ENCODE data around the gene ZNF135.

Gene ZNF135

DNA sequence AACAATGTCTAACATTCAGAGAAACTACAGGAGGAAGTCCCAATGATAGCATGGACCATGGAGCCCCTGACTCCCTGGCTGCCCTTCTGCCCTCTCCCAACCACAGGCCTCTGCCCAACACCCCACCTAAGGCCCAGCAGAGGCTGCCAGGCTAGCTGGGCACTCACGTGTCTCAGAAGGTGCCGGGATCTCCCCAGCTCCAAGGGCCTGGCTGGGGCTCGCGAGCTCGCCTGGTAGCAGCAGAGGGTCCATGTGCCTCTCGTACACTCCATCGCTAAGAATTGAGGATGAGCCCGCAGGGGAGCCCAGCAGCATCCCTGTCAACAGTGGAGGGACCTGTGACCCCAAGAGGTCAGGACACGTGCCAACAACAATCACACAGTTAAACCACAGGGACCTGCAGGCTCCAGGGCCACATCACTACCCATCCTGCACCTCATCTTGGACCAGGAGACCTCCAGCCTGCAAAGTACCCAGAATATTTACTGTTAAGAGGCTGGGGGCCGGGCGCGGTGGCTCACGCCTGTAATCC is 29.5 kb downstream of the ZNF135 start:
- Histone ChIP-seq H2BK5ac (ENCODE audit: low read depth, low read length, poor library complexity) (no peak overlapping the region), H4K91ac (ENCODE audit: low read depth, low read length) (no peak overlapping the region), H3K9me3 (ENCODE audit: insufficient read depth, low read depth, low read length) (peaks cover 15% of the 10 kb centered on the region), H2BK12ac (ENCODE audit: low read length) (no peak overlapping the region), H2BK120ac (ENCODE audit: insufficient read depth, low read length, poor library complexity) (no peak overlapping the region), H3K4ac (ENCODE audit: low read depth, low read length) (no peak overlapping the region), H3K36me3 (ENCODE audit: control insufficient read depth in 1 of 2, insufficient read depth in 2 of 2, low read length in 2 of 2) (peaks cover 46 to 50% of the 10 kb centered on the region in 2 experiments), H3K27me3 (ENCODE audit: insufficient read depth, low read length) (no peaks in the 10 kb centered on the region), H3K14ac (ENCODE audit: low read length) (no peak overlapping the region), H2AFZ (ENCODE audit: insufficient read depth, low read length, poor library complexity) (no peak overlapping the region), H3K4me2 (ENCODE audit: low read length) (no peak overlapping the region), H3K4me3 (ENCODE audit: low read depth, low read length) (no peak overlapping the region), H3K9ac (ENCODE audit: low read length) (no peak overlapping the region), H3K27ac (ENCODE audit: low read depth, low read length) (no peak overlapping the region), H2AK5ac (ENCODE audit: low read length) (no peak overlapping the region), H4K12ac (ENCODE audit: low read depth, low read length) (no peak overlapping the region), H3K79me1 (ENCODE audit: low read length) (no peaks in the 10 kb centered on the region), H4K8ac (ENCODE audit: low read depth, low read length) (no peak overlapping the region), H3K79me2 (ENCODE audit: control insufficient read depth, insufficient read depth, low read length, poor library complexity) (no peaks in the 10 kb centered on the region), H3K18ac (ENCODE audit: low read length) (no peak overlapping the region), H3K4me1 (ENCODE audit: control insufficient read depth in 1 of 2, insufficient read depth in 2 of 2, low read length in 2 of 2) (no peaks in the 10 kb centered on the region), H3K23ac (ENCODE audit: low read length) (no peak overlapping the region)
- DNase-seq, result no peak
- WGBS (ENCODE audit: extremely low coverage, insufficient coverage, insufficient read length), result no CpG with 5 or more reads among the region's 13 CpGs

GRCh38 chr19:58089846-58090245 is 30.8 kb downstream of the ZNF135 start:
- H3K4me2 ChIP-seq (ENCODE audit: low read length), result no peak overlapping the region
- H3K4me3 ChIP-seq (ENCODE audit: low read depth, low read length), result no peak overlapping the region
- no peak overlapping the region for H3K4ac ChIP-seq (ENCODE audit: low read depth, low read length)
- no peaks in the 10 kb centered on the region for H3K4me1 ChIP-seq (ENCODE audit: control insufficient read depth in 1 of 2, insufficient read depth in 2 of 2, low read length in 2 of 2)
- H3K9me3 ChIP-seq (ENCODE audit: insufficient read depth, low read depth, low read length), result peaks cover 7% of the 10 kb centered on the region
- no peak overlapping the region for H2AFZ ChIP-seq (ENCODE audit: insufficient read depth, low read length, poor library complexity)
- no peak overlapping the region for H3K27ac ChIP-seq (ENCODE audit: low read depth, low read length)
- H3K23ac ChIP-seq (ENCODE audit: low read length), result no peak overlapping the region
- H3K36me3 ChIP-seq (ENCODE audit: control insufficient read depth in 1 of 2, insufficient read depth in 2 of 2, low read length in 2 of 2), result peaks cover 38 to 39% of the 10 kb centered on the region in 2 experiments
- no peak overlapping the region for H2BK12ac ChIP-seq (ENCODE audit: low read length)
- no peak overlapping the region for H3K14ac ChIP-seq (ENCODE audit: low read length)
- no peak for DNase-seq
- no peak overlapping the region for H2BK5ac ChIP-seq (ENCODE audit: low read depth, low read length, poor library complexity)
- no peaks in the 10 kb centered on the region for H3K27me3 ChIP-seq (ENCODE audit: insufficient read depth, low read length)
- no peak overlapping the region for H2AK5ac ChIP-seq (ENCODE audit: low read length)
- no peak overlapping the region for H4K91ac ChIP-seq (ENCODE audit: low read depth, low read length)
- no peaks in the 10 kb centered on the region for H3K79me1 ChIP-seq (ENCODE audit: low read length)
- no peaks in the 10 kb centered on the region for H3K79me2 ChIP-seq (ENCODE audit: control insufficient read depth, insufficient read depth, low read length, poor library complexity)
- H3K18ac ChIP-seq (ENCODE audit: low read length), result no peak overlapping the region
- H4K8ac ChIP-seq (ENCODE audit: low read depth, low read length), result no peak overlapping the region
- no peak overlapping the region for H2BK120ac ChIP-seq (ENCODE audit: insufficient read depth, low read length, poor library complexity)
- no peak overlapping the region for H4K12ac ChIP-seq (ENCODE audit: low read depth, low read length)
- no peak overlapping the region for H3K9ac ChIP-seq (ENCODE audit: low read length)
- no CpG with 5 or more reads among the region's 16 CpGs for WGBS (ENCODE audit: extremely low coverage, insufficient coverage, insufficient read length)

- no peak for DNase-seq
- Histone ChIP-seq H4K8ac (ENCODE audit: low read depth, low read length) (no peak overlapping the region), H3K79me2 (ENCODE audit: control insufficient read depth, insufficient read depth, low read length, poor library complexity) (no peaks in the 10 kb centered on the region), H3K36me3 (ENCODE audit: control insufficient read depth in 1 of 2, insufficient read depth in 2 of 2, low read length in 2 of 2) (peaks cover 24 to 27% of the 10 kb centered on the region in 2 experiments), H2AFZ (ENCODE audit: insufficient read depth, low read length, poor library complexity) (no peak overlapping the region), H3K18ac (ENCODE audit: low read length) (no peak overlapping the region), H3K4me1 (ENCODE audit: control insufficient read depth in 1 of 2, insufficient read depth in 2 of 2, low read length in 2 of 2) (no peaks in the 10 kb centered on the region), H3K23ac (ENCODE audit: low read length) (no peak overlapping the region), H2BK120ac (ENCODE audit: insufficient read depth, low read length, poor library complexity) (no peak overlapping the region), H3K4me2 (ENCODE audit: low read length) (no peak overlapping the region), H3K27me3 (ENCODE audit: insufficient read depth, low read length) (no peaks in the 10 kb centered on the region), H3K9ac (ENCODE audit: low read length) (no peak overlapping the region), H2BK12ac (ENCODE audit: low read length) (no peak overlapping the region), H3K14ac (ENCODE audit: low read length) (no peak overlapping the region), H4K91ac (ENCODE audit: low read depth, low read length) (no peak overlapping the region), H3K4me3 (ENCODE audit: low read depth, low read length) (no peak overlapping the region), H3K79me1 (ENCODE audit: low read length) (no peaks in the 10 kb centered on the region), H2AK5ac (ENCODE audit: low read length) (no peak overlapping the region), H3K9me3 (ENCODE audit: insufficient read depth, low read depth, low read length) (peaks cover 3% of the 10 kb centered on the region), H2BK5ac (ENCODE audit: low read depth, low read length, poor library complexity) (no peak overlapping the region), H3K27ac (ENCODE audit: low read depth, low read length) (no peak overlapping the region), H3K4ac (ENCODE audit: low read depth, low read length) (no peak overlapping the region), H4K12ac (ENCODE audit: low read depth, low read length) (no peak overlapping the region)
- no CpG with 5 or more reads among the region's 11 CpGs for WGBS (ENCODE audit: extremely low coverage, insufficient coverage, insufficient read length)
Observed at GRCh38 chr19:58091251-58091995, 32.3 kb downstream of the ZNF135 start.

GRCh38 chr19:58093071-58093470 is 34.0 kb downstream of the ZNF135 start:
- no peak for DNase-seq
- no CpG with 5 or more reads among the region's 7 CpGs for WGBS (ENCODE audit: extremely low coverage, insufficient coverage, insufficient read length)
- peaks cover 3% of the 10 kb centered on the region for H3K9me3 ChIP-seq (ENCODE audit: insufficient read depth, low read depth, low read length)

More at GRCh38 chr19:58093071-58093470, 34.0 kb downstream of the ZNF135 start:
- Histone ChIP-seq H3K36me3 (ENCODE audit: control insufficient read depth in 1 of 2, insufficient read depth in 2 of 2, low read length in 2 of 2) (peaks cover 10 to 16% of the 10 kb centered on the region in 2 experiments), H2BK12ac (ENCODE audit: low read length) (no peak overlapping the region), H3K4ac (ENCODE audit: low read depth, low read length) (no peak overlapping the region), H2AK5ac (ENCODE audit: low read length) (no peak overlapping the region), H3K79me2 (ENCODE audit: control insufficient read depth, insufficient read depth, low read length, poor library complexity) (peaks cover 3% of the 10 kb centered on the region), H3K14ac (ENCODE audit: low read length) (no peak overlapping the region), H3K79me1 (ENCODE audit: low read length) (peaks cover 3% of the 10 kb centered on the region), H3K4me2 (ENCODE audit: low read length) (no peak overlapping the region), H3K4me1 (ENCODE audit: control insufficient read depth in 1 of 2, insufficient read depth in 2 of 2, low read length in 2 of 2) (peaks cover 3 to 4% of the 10 kb centered on the region in 2 experiments), H4K12ac (ENCODE audit: low read depth, low read length) (no peak overlapping the region), H3K23ac (ENCODE audit: low read length) (no peak overlapping the region), H3K27ac (ENCODE audit: low read depth, low read length) (no peak overlapping the region), H2BK120ac (ENCODE audit: insufficient read depth, low read length, poor library complexity) (no peak overlapping the region), H2BK5ac (ENCODE audit: low read depth, low read length, poor library complexity) (no peak overlapping the region), H3K18ac (ENCODE audit: low read length) (no peak overlapping the region), H4K91ac (ENCODE audit: low read depth, low read length) (no peak overlapping the region), H3K9ac (ENCODE audit: low read length) (no peak overlapping the region), H2AFZ (ENCODE audit: insufficient read depth, low read length, poor library complexity) (no peak overlapping the region), H4K8ac (ENCODE audit: low read depth, low read length) (no peak overlapping the region), H3K27me3 (ENCODE audit: insufficient read depth, low read length) (no peaks in the 10 kb centered on the region), H3K4me3 (ENCODE audit: low read depth, low read length) (no peak overlapping the region)

Data from trophoblast cell (in vitro differentiated cells and primary cell).